HEK293 (cell line): ENCODE results near the gene CLTB.

ENCODE experiments used
- CTCF ChIA-PET: fragments of 350-600 bp; formaldehyde crosslinking; extraction: SDS; loops from one replicate; lab custom pipeline; 2021; ENCODE audit warnings: antibody characterized with exemption; lab: Yijun Ruan, JAX
- POLR2A ChIA-PET: fragments of 300-600 bp; formaldehyde crosslinking; extraction: SDS; loops from one replicate; lab custom pipeline; 2020; ENCODE audit warnings: antibody characterized with exemption, inconsistent platforms; lab: Yijun Ruan, JAX
- H3K27ac ChIP-seq: fragments of 200-500 bp; sonication (Bioruptor generic); 2 replicates; pipeline ENCODE4 v1.5.1; 2014; ENCODE audit warnings: low read depth, low read length, control low read depth, inconsistent platforms; ENCODE audit errors: extremely low read depth
- H3K36me3 ChIP-seq, 2 experiments: fragments of 200-500 bp in 1 of 2; sonication (Bioruptor generic) in 1 of 2; 1 replicate in 1 of 2; 2 replicates in 1 of 2; pipeline ENCODE4 v1.5.1; 2014 to 2017; ENCODE audit warnings: inconsistent platforms in 2 of 2, low read length in 2 of 2; ENCODE audit not compliant: control insufficient read depth in 2 of 2, insufficient read depth in 1 of 2
- H3K4me1 ChIP-seq: fragments of 200-500 bp; sonication (Bioruptor generic); 2 replicates; pipeline ENCODE4 v1.5.1; 2014; ENCODE audit warnings: mild to moderate bottlenecking, low read length, inconsistent platforms; ENCODE audit not compliant: control insufficient read depth, insufficient read depth
- H3K4me3 ChIP-seq: 2 replicates; pipeline ENCODE4 v1.5.1; 2011; ENCODE audit warnings: low read depth, mild to moderate bottlenecking, control low read depth, low read length, moderate library complexity
- H3K9me3 ChIP-seq: fragments of 200-500 bp; sonication (Bioruptor generic); 2 replicates; pipeline ENCODE4 v1.5.1; 2014; ENCODE audit warnings: low read depth, low read length, inconsistent platforms; ENCODE audit not compliant: control insufficient read depth, insufficient read depth
- BCL11A ChIP-seq: fragments of 450-650 bp; formaldehyde crosslinking; IDR thresholded peaks from 2 replicates; pipeline ENCODE4 v1.5.1; 2016; ENCODE audit warnings: low read depth, missing biosample characterization, missing genetic modification characterization
- ELK4 ChIP-seq: IDR thresholded peaks from 2 replicates; pipeline ENCODE4 v1.6.1; 2011; ENCODE audit warnings: mild to moderate bottlenecking, low read depth, low read length, borderline replicate concordance
- OSR2 ChIP-seq: fragments of 450-650 bp; formaldehyde crosslinking; IDR thresholded peaks from 2 replicates; pipeline ENCODE4 v1.5.1; 2016; ENCODE audit warnings: missing biosample characterization, missing genetic modification characterization
- REST ChIP-seq: fragments of 450-650 bp; formaldehyde crosslinking; IDR thresholded peaks from 2 replicates; pipeline ENCODE4 v1.5.1; 2016; ENCODE audit warnings: missing biosample characterization, missing genetic modification characterization
- SETDB1 ChIP-seq: IDR thresholded peaks from one replicate; pipeline ENCODE4 v1.6.1; 2017; ENCODE audit warnings: mild to moderate bottlenecking, low read length, moderate library complexity, mixed read lengths; ENCODE audit not compliant: insufficient read length
- ZBTB26 ChIP-seq: fragments of 450-650 bp; formaldehyde crosslinking; optimal IDR thresholded peaks from 2 replicates; pipeline ENCODE3; 2016; ENCODE audit warnings: missing biosample characterization, mild to moderate bottlenecking, missing genetic modification characterization
- ZBTB6 ChIP-seq: fragments of 450-650 bp; formaldehyde crosslinking; IDR thresholded peaks from 2 replicates; pipeline ENCODE4 v1.5.1; 2017; ENCODE audit warnings: missing biosample characterization, missing genetic modification characterization
- ZNF114 ChIP-seq: fragments of 450-650 bp; formaldehyde crosslinking; IDR thresholded peaks from 2 replicates; pipeline ENCODE4 v1.5.0; 2017; ENCODE audit warnings: missing biosample characterization, missing genetic modification characterization
- ZNF184 ChIP-seq: fragments of 450-650 bp; IDR thresholded peaks from 2 replicates; pipeline ENCODE4 v1.5.1; 2018; ENCODE audit warnings: missing biosample characterization, mild to moderate bottlenecking, missing genetic modification characterization
- ZNF266 ChIP-seq: fragments of 450-650 bp; formaldehyde crosslinking; IDR thresholded peaks from 2 replicates; pipeline ENCODE4 v1.5.1; 2016; ENCODE audit warnings: missing biosample characterization, missing genetic modification characterization, low read depth
- ZNF274 ChIP-seq, 2 experiments: fragments of 200-500 bp in 1 of 2; fragments of 450-650 bp in 1 of 2; sonication (Bioruptor generic) in 1 of 2; formaldehyde crosslinking in 1 of 2; IDR thresholded peaks; 2 replicates each; pipeline versions ENCODE4 v1.5.1 to v1.6.1; 2014 to 2016; ENCODE audit warnings: borderline replicate concordance in 1 of 2, inconsistent platforms in 1 of 2, low read length in 1 of 2, missing biosample characterization in 1 of 2, missing genetic modification characterization in 1 of 2
- ZNF473 ChIP-seq: fragments of 450-650 bp; formaldehyde crosslinking; IDR thresholded peaks from 2 replicates; pipeline ENCODE4 v1.5.1; 2017; ENCODE audit warnings: missing biosample characterization, missing genetic modification characterization
- ZNF513 ChIP-seq: fragments of 450-650 bp; IDR thresholded peaks from 2 replicates; pipeline ENCODE4 v1.5.1; 2018; ENCODE audit warnings: missing biosample characterization, missing genetic modification characterization
- ZNF544 ChIP-seq: fragments of 450-650 bp; formaldehyde crosslinking; IDR thresholded peaks from 2 replicates; pipeline ENCODE4 v1.5.0; 2017; ENCODE audit warnings: missing biosample characterization, missing genetic modification characterization
- ZNF777 ChIP-seq: fragments of 450-650 bp; formaldehyde crosslinking; IDR thresholded peaks from 2 replicates; pipeline ENCODE4 v1.5.1; 2017; ENCODE audit warnings: missing biosample characterization, missing genetic modification characterization, borderline replicate concordance
- ZNF830 ChIP-seq: fragments of 450-650 bp; IDR thresholded peaks from 2 replicates; pipeline ENCODE4 v1.5.0; 2018; ENCODE audit warnings: missing biosample characterization, missing genetic modification characterization, low read depth, mild to moderate bottlenecking, moderate library complexity
- ZXDB ChIP-seq: fragments of 450-650 bp; formaldehyde crosslinking; IDR thresholded peaks from 2 replicates; pipeline ENCODE4 v1.5.1; 2016; ENCODE audit warnings: missing biosample characterization, missing genetic modification characterization

CLTB gene

GRCh38 chr5:176426876-176427275, 10.5 kb upstream of the CLTB start (continued):
- no peak for TF ChIP-seq ZNF274 (IDR thresholded peaks at IDR 0.05; ENCODE audit: low read length)
- no peak for TF ChIP-seq ZNF274 (tag by site-specific recombination; IDR thresholded peaks at IDR 0.05; ENCODE audit: borderline replicate concordance)

- CTCF ChIA-PET, result interaction anchor here (0.8 to 1.5 kb wide), 2 partner anchors 9 to 23 kb away, joined by 4 read pairs; partner anchors contain the start of gene CLTB
- Histone ChIP-seq H3K4me3 (no peak overlapping the region), H3K4me1 (no peaks in the 10 kb centered on the region), H3K27ac (no peak overlapping the region), H3K36me3 (no peaks in the 10 kb centered on the region), H3K9me3 (no peaks in the 10 kb centered on the region)
- POLR2A ChIA-PET, result no interaction called here
- TF ChIP-seq SETDB1, result peak; percentile 92
- TF ChIP-seq ZNF114 (tag by site-specific recombination), result no peak
These were observed 9.5 kb upstream of the CLTB start for GRCh38 chr5:176425791-176426190.

GRCh38 chr5:176425138-176425537, 8.8 kb upstream of the CLTB start:
- Histone ChIP-seq H3K4me3 (no peak overlapping the region), H3K9me3 (no peaks in the 10 kb centered on the region), H3K27ac (no peak overlapping the region), H3K4me1 (no peaks in the 10 kb centered on the region), H3K36me3 (no peaks in the 10 kb centered on the region)
- no peak for TF ChIP-seq ZNF266 (tag by site-specific recombination)
- no peak for TF ChIP-seq SETDB1
- no peak for TF ChIP-seq ZNF274 (IDR thresholded peaks at IDR 0.05; ENCODE audit: low read length)
- TF ChIP-seq ZNF274 (tag by site-specific recombination; IDR thresholded peaks at IDR 0.05; ENCODE audit: borderline replicate concordance), result no peak
- TF ChIP-seq ZNF473 (tag by site-specific recombination), result no peak
- no peak for TF ChIP-seq BCL11A (tag by site-specific recombination)
- TF ChIP-seq ZXDB (tag by site-specific recombination), result no peak
- no peak for TF ChIP-seq ZBTB26 (tag by site-specific recombination)
- no peak for TF ChIP-seq ZNF184 (tag by site-specific recombination)
- no peak for TF ChIP-seq ZNF544 (tag by site-specific recombination)
- TF ChIP-seq ZNF830, result no peak
- no peak for TF ChIP-seq ZBTB6 (tag by site-specific recombination)
- TF ChIP-seq OSR2 (tag by site-specific recombination), result no peak
- TF ChIP-seq ELK4, result no peak
- TF ChIP-seq ZNF777 (tag by site-specific recombination), result no peak
- no peak for TF ChIP-seq ZNF114 (tag by site-specific recombination)
- TF ChIP-seq REST (tag by site-specific recombination), result no peak
- no peak for TF ChIP-seq ZNF513 (tag by site-specific recombination)
- POLR2A ChIA-PET, result no interaction called here
- CTCF ChIA-PET, result no interaction called here
